Measurements from ENCODE around the gene CDK3. TPM values are rescaled to one million over a fixed set of nuclear protein-coding genes. Genes with fewer than 3 reads are reported as not detected.

The CDK3 gene
- total and polyA plus RNA-seq, 9 of the 15 experiments (the other 6 are each of a cell fraction or from before 2014, with no cell fraction given) = 0.55 to 8.2 (median 4.7) TPM

GRCh38 chr17:75987041-75987440 is 13.6 kb upstream of the CDK3 start:
- in situ Hi-C loops (cut with MboI) = no loop called here
- H3K4me1 ChIP-seq (replicated peaks in 1 of 2; ENCODE audit: control insufficient read depth in 2 of 2, insufficient read depth in 2 of 2, low read length in 2 of 2) = peaks cover 4 to 18% of the 10 kb centered on the region in 2 experiments
- 68% methylated on average over 4 of the region's 4 CpGs for WGBS (ENCODE audit: insufficient coverage, low coverage, missing lambda C conversion rate)
- no peak for ATAC-seq
- no peaks in the 10 kb centered on the region for H3K9me1 ChIP-seq (ENCODE audit: control insufficient read depth, insufficient read depth, low read length)
- CTCF ChIA-PET (ENCODE audit: low intra/inter-chr PET ratio) = no interaction called here
- DNase-seq (ENCODE audit: extremely low read depth in 1 of 4, low spot score in 3 of 4) = no peak
- no peaks in the 10 kb centered on the region for H3K9me3 ChIP-seq (replicated peaks; ENCODE audit: control insufficient read depth, insufficient read depth, low read depth, low read length)
- no TSS peak for BruUV-seq (replicated peaks)
- H3K27ac ChIP-seq (ENCODE audit: extremely low read depth, low read depth, low read length) = no peak overlapping the region
- peaks cover 18% of the 10 kb centered on the region; the same call in 2 of the 3 replicates for H3K36me3 ChIP-seq (ENCODE audit: control insufficient read depth, insufficient read depth, low read length)
- peaks cover 2% of the 10 kb centered on the region; the same call in 1 of the 3 replicates for H3K79me2 ChIP-seq (ENCODE audit: control insufficient read depth, insufficient read depth, low read length)
- TF ChIP-seq BRF2 (IDR thresholded peaks at IDR 0.05; ENCODE audit: borderline replicate concordance, insufficient read depth, insufficient read length) = no peak
- TF ChIP-seq SP2 (IDR thresholded peaks at IDR 0.05; ENCODE audit: extremely low read depth, low read depth, low read length, poor library complexity, severe bottlenecking) = no peak
- TF ChIP-seq CBFA2T2 (conservative IDR thresholded peaks at IDR 0.05) = no peak
- no peak for TF ChIP-seq HDAC1 (IDR thresholded peaks at IDR 0.05)
- TF ChIP-seq ZNF146 (CRISPR knock-in tag; IDR thresholded peaks at IDR 0.05; ENCODE audit: unreplicated experiment) = no peak
- no peak for TF ChIP-seq MXI1 (IDR thresholded peaks at IDR 0.05; ENCODE audit: low read depth, low read length)
- no peak for TF ChIP-seq E2F4 (CRISPR knock-in tag; IDR thresholded peaks at IDR 0.05; ENCODE audit: low read depth)
- no peak for TF ChIP-seq ZFP1 (CRISPR knock-in tag; IDR thresholded peaks at IDR 0.05)
- TF ChIP-seq CEBPZ (IDR thresholded peaks at IDR 0.05; ENCODE audit: borderline replicate concordance, low read depth, low read length) = no peak
- no peak for TF ChIP-seq ZNF232 (CRISPR knock-in tag; IDR thresholded peaks at IDR 0.05)
- TF ChIP-seq ZNF140 (CRISPR knock-in tag; IDR thresholded peaks at IDR 0.05) = no peak
- TF ChIP-seq PPARD (CRISPR knock-in tag; IDR thresholded peaks at IDR 0.05) = no peak
- TF ChIP-seq KDM1A (IDR thresholded peaks at IDR 0.05) = no peak
- TF ChIP-seq ZNF354B (CRISPR knock-in tag; IDR thresholded peaks at IDR 0.05) = no peak
- no peak for TF ChIP-seq ZKSCAN1 (IDR thresholded peaks at IDR 0.05; ENCODE audit: low read depth, low read length)
- no peak for TF ChIP-seq HIVEP1 (CRISPR knock-in tag; IDR thresholded peaks at IDR 0.05)
- no peak for TF ChIP-seq TCF7 (IDR thresholded peaks at IDR 0.05; ENCODE audit: borderline replicate concordance)
- no peak for FAIRE-seq
- H3K4me3 ChIP-seq = no peak overlapping the region
- H4K20me1 ChIP-seq (replicated peaks; ENCODE audit: control insufficient read depth, insufficient read depth, low read length) = no peaks in the 10 kb centered on the region
- H3K27me3 ChIP-seq (ENCODE audit: control insufficient read depth in 2 of 2, insufficient read depth in 2 of 2, low read length in 2 of 2) = no peaks in the 10 kb centered on the region
- H3K9ac ChIP-seq (ENCODE audit: insufficient read depth in 1 of 2, low read depth in 2 of 2, low read length in 2 of 2) = no peak overlapping the region
- POLR2A ChIA-PET = interaction anchor here (1.1 kb wide), 2 partner anchors 22 to 193 kb away, joined by 3 read pairs; no protein-coding TSS in a partner anchor
- H2AFZ ChIP-seq (ENCODE audit: low read depth, low read length) = no peak overlapping the region
- intact Hi-C loops (cut with micrococcal nuclease) = loop anchor here (5.0 kb wide), 1 partner anchor 80 kb away; no protein-coding TSS in a partner anchor
- H3K4me2 ChIP-seq (ENCODE audit: insufficient read depth, low read length) = no peak overlapping the region

Data from K562 (cell line).